HG03565 (cell line): Measurements from ENCODE around the gene STK4.

Experiments
- ATAC-seq: cut with Tn5 transposase; IDR thresholded peaks from one replicate; pipeline ENCODE4 v1.9.1; 2021; ENCODE audit warnings: mild to moderate bottlenecking, moderate library complexity; ENCODE audit not compliant: unreplicated experiment

Gene STK4

DNA sequence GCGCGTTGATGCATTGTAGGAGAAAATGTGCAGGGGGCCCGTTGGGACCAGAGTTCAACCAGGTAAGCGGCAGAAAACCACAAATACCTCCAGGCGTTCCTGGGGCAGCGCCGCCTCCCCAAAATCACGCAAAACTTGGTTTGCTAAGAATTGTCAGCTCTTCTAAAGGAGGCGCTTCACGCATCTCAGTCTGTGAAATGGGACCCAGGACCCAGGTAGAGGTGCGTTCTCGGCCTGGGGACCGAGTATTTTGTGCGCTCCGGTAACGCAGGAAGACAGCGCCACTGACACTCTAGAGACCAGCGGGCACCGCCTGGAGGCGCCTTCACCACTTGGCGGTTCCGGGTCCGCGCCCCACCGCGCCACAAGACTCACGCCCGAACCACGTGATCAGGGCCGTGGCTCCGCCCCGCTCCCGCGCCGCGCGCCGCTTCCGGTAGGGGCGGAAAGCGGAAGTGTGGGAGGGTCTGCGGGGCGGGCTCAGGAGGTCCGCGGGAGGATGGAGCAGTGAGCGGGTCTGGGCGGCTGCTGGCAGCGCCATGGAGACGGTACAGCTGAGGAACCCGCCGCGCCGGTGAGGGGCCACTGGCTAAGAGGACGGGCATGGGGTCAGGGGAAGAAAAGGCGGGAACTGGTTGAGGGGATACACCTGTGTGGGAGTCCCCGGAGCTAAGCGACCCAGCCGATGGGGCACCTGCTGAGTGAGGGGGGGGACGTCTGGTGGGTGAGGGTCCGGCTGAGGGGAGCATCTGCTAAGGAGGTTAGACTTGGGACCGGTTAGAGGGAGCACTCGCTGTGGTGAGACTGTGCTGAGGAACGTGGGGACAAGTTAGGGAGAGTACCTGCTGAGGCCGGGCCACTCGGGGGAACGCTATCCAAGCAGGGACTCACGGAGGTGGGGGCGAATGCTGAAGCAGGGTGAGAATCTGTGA, at the start of gene STK4:
STK4 (plus strand) TSS at position 483 of the 932 bp plus-strand sequence; CDS start at position 540, 57 bp downstream.
- peak; percentile 59 for ATAC-seq

DNA sequence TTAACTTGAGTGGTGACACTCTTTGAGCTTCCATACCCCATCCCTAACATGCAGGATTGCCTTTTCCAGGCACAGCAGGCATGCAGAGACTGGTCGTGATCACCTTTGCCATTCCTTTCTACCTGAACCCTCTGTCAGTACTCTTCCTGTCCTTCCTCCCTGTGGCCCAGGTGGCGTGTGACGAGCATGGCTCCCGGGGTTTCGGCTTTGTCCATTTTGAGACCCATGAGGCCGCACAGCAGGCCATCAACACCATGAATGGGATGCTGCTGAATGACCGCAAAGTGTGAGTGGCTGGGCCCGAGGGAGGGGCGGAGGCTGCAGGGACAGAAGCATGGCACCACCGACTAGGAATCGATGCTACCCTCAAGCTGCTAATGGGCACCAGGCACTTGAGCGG, 49.7 kb upstream of the STK4 start:
- ATAC-seq, result no peak

DNA sequence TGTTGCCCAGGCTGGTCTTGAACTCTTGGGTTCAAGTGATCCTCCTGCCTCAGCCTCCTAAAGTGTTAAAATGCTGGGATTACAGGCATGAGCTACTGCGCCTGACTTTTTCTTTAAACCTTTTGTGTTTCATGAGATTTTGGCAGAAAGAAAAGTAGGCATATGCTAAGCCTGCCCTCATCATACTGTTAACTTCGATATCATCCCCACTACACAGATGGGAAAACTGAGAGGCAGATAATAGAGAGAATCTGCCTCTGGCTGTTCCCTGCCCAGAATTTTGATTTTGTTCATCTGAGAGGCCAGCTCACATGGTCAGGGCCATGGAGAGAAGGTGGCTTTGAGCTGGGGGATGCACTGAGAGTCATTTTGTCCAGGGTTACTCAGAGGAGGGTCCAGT, 48.9 kb upstream of the STK4 start:
- ATAC-seq, result no peak

DNA sequence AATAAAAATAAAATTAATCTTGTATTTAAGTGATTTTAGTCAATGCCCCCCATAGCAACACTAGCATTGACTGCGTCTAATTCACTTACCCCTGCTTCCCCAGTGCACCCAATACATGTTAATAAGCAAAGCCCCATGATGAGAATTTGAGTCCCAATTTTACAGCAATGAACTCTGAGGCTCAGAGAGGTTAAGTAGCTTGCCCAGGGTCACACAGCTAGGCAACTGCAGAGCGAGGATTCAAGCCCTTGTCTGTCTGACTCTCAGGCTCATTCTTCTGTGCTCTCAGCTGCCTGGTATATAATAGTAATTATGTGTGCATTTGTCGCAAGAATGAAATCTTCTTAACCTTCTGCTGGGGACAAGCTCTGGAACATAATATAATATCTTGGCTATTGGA, 48.0 kb upstream of the STK4 start:
- no peak for ATAC-seq

DNA sequence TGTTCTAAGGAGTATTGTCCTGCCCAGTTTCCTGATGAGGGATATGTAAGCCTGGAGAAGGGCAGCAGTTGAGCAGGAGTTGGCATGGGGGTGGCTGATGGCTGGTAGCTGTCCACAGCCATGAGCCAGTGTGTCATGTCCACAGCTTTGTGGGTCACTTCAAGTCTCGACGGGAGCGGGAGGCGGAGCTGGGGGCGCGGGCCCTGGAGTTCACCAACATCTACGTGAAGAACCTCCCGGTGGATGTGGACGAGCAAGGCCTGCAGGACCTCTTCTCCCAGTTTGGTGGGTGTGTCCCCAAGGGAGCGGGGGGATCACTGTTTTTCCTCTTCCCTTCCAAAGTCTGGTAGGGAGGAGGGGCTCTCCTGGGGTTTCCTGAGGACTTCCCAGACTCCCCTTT, 47.6 kb upstream of the STK4 start:
- no peak for ATAC-seq

DNA sequence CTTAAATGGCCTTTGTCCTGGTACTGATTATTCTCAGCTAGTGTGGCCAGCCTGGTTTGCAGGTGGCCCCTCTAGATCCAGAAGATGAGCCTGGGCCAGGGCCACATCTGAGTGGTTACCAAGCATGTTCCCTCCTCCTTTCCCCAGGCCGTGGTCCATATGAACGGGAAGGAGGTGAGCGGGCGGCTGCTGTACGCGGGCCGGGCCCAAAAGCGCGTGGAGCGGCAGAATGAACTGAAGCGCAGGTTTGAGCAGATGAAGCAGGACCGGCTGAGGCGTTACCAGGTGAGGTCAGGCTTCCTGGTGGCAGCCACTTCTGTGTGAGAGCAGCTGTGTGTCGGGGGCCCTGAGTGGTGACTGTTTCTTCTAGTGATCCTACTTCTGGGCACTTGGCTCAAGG, 44.9 kb upstream of the STK4 start:
- ATAC-seq, result no peak

DNA sequence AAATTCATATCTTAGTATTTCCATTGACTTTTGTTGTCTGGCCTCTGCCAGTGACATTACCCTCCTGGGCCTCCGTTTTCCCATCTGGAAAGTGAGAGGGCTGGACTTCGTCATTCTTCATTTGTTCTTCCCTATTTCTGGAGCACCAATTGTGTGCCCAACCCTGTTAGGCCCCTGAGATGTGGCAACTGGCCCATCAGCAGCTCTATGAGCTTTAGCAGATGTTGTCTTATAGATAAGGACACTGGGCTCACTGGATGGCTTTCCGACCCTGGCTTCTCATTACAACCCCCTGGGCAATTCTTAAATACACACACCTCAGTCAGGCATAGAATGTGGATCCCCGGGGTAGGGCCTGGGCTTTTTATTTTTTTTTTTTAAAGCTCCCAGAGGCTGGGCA, 41.8 kb upstream of the STK4 start:
- ATAC-seq, result no peak

DNA sequence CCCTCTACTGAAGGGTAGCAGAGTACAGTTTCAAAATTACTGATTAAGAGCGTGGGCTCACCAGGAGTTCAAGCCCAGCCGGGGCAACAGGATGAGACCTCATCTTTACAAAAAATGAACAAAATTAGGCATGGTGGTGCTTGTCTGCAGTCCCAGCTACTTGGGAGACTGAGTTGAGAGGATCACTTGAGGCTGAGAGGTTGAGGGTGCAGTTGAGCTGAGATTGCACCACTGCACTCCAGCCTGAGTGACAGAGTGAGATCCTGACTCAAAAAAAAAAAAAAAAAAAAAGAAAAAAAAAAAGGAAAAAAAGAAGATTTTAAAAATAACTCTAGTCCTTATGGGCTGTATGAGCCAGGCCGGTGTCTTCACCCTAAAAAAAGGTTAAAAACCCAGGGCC, 37.7 kb upstream of the STK4 start:
- no peak for ATAC-seq

DNA sequence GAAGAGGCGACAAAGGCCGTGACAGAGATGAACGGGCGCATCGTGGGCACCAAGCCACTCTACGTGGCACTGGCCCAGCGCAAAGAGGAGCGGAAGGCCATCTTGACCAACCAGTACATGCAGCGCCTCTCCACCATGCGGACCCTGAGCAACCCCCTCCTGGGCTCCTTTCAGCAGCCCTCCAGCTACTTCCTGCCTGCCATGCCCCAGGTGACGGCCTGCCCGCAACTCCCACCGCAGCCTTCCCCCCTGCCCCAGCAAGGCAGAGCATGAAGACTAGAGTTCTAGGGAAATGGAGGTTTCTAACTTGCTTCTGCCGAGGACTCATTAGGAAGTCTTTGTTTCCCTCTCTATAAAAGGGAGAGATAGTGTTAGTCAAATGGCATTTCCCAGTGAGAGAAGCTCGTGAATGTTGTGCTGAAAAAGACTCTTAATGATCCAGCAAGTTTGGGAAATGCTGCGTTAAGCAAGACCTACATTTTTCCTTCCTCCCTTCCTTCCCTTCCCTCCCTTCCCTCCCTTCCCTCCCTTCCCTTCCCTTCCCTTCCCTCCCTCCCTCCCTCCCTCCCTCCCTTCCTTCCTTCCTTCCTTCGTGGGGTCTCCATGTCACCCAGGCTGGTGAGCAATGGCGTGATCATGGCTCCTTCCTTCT, 35.7 kb upstream of the STK4 start:
- ATAC-seq, result no peak

DNA sequence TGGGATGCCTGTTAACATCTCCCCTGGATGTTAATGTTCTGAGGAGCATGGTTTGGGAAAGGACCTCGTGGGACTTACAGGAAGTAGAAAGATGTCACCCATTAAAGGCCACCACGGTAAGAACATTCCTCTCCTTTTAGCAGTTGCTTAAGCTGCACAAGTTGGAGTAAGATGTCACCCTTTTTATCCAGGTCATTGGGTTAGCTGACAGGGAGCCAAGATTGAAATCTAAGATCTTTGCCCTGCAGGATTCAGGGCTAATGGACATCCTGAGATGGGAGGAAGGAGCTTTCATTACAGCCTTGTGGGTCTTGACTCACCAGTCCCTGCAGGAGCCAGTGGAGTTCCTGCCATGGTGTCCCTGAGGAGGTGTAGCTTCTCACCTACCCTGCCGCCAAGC, 34.4 kb upstream of the STK4 start:
- no peak for ATAC-seq

DNA sequence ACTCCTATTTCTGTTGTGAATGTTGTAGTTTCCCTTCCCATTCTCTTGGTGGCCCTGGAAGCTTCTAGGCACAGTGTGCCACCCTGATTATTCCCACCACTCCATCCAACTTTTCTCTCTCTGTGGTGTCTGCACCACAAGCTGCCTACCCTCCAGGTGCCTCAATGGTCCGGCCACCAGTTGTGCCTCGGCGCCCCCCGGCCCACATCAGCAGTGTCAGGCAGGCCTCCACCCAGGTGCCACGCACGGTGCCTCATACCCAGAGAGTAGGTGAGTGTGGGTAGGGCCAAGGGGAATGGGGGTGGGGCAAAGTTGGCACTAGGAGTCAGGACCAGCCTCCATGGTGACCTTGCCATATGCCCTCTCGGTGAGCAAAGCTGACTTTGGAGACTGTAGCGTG, 33.4 kb upstream of the STK4 start:
- ATAC-seq, result no peak

DNA sequence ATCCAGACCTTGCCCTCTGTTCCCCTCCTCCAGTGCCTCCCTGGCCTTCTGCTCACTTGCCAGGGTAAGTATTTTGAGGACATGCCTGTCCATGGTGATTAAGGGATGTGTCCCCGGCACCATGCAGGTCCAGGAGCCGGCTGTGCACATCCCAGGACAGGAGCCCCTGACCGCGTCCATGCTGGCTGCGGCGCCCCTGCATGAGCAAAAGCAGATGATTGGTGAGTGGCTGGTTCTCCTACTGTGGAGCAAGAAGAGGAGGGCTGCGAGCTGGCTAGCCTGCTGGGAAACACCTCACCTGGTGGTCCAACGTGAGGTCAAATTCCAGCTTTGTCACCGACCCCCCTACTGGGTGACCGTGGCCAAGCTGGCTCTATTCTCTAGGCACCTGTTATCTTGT, 29.8 kb upstream of the STK4 start:
- ATAC-seq, result no peak

DNA sequence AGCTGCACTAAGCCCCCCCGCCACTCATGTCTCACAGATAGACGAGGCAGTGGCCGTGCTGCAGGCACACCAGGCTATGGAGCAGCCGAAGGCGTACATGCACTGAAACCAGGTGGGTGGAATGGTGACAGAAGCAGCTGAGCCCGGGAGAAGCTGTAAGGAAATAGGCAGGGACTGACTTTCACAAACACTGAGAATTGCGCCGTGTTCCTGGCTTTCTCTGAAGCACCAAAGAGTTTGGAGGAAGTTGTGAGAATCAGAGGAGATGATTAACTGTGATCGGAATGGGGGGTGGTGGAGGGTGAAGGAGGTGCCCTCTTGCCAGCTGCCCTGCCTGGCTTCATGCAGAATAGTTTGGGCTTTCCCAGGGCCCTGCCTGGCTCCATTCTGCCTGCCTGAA, 27.7 kb upstream of the STK4 start:
- no peak for ATAC-seq

DNA sequence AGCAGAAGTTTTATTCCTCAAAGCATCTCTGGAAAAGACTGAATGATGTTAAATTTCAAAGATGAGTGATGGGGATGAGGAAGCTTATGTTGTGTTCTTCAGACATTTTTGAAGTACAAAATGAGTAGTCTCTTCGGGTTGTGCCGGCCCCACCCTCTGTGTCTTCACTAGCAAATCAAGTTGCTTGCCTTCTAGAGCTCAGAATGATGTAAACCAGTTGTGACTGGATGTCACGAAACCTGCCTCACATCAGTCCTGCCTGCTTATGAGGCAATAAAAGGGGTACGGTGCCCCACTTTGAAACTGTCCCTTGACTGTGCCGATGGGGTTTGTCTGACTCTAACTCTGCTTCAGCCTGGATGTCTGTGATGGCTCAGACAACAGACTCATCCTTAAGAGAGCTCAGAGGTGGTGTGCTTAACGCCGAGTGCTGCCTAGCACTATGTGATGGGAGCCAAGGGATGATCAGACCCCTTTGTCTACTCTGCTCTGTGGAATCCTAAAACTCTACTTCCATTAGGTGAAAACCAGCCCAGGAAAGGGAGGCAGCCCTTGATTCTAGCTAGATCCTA, 25.1 kb upstream of the STK4 start:
- no peak for ATAC-seq

DNA sequence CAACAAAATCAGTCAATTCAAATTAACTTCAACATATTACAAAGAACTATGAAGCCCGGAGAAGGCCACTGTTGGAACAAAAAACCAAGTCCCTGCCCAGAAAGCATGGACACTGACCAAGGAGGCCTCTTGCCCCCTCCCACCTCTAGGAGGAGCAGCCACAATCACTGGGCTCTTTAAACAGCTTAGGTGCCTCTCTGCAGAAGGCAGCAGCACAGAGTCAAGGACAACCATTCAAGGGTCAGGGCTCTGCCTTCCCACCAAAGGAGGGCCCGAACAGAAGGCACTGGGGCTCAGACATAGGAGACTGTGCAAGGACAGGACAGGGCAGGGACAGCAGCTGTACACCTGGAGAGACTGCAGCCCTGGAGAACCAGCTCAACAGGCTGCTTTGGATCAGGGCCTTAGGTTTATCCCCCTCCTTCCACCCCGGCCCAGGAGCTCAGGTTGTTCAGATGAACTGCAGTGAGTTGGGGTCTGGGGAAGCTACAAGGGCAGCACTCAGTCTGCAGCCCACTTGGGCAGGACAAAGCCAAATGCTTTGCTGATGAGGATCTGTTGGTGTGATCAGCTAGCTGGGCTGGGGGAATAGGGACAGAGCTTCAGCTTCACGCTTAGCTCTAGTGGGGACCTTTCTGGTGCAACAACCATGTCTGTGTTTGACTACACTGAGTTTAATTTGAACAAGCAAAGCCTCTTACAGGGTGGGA, 23.9 kb upstream of the STK4 start:
- no peak for ATAC-seq

DNA sequence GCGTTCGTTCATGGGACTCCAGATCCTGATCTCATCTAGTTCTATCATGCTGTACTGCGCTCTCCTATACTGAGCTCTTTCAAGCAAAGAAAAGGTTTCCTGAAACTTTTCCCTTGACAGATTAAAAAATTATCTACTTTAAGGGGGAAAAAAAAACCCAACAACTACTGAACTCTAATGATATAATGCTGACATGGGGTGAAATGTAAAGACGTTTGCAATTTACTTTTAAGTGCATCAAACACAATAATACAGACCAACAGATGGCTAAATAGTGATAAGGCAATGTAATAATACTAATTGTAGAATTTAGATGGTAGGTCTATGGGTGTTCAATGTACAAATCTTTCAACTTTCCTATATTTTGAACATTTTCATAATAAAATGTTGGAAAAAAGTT, 22.5 kb upstream of the STK4 start:
- no peak for ATAC-seq

DNA sequence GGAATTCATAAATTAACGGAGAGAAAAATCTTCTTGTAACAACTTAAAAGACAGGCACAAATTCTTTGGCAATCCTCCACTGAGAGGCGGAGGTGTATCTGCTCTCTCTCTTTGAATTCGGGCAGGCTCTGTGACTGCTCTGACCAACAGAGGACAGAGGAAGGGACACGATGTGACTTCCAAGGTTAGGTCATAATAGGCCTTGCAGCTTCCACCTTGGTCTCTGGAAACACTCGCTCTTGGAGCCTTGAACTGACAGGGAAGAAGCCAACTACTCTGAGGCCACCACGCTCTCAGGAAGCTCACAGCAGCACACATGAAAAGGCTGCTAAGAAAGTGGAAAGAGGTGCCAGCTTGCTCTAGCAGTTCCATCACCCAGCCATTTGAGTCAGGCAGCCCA, 21.1 kb upstream of the STK4 start:
- ATAC-seq, result no peak

DNA sequence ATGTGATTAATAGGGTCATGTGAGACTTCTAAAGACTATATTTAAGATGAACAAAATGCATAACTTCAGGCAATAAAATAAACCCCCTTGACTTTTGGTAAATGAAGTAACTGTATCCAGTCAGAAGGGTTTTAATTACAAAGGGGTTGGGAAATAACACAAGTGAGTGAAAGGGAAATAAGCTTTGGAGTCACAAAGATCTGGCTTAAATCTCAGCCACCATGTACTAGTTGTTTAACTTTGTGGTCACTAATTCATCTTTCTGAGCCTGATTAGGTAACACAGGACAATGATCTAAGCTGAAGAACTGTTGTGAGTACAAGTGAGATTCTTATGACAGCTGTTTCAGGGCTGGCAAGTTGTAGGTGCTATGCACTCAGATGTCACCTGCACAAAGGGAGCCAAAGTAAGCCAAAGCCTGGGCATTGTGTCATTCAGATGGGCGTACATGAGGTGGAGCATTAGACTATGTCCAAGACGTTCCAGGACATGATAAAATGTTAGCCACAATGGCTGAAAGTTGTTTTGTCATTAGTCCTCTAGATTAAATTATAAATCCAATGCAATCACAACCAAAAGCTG, 19.9 kb upstream of the STK4 start:
- ATAC-seq, result no peak

DNA sequence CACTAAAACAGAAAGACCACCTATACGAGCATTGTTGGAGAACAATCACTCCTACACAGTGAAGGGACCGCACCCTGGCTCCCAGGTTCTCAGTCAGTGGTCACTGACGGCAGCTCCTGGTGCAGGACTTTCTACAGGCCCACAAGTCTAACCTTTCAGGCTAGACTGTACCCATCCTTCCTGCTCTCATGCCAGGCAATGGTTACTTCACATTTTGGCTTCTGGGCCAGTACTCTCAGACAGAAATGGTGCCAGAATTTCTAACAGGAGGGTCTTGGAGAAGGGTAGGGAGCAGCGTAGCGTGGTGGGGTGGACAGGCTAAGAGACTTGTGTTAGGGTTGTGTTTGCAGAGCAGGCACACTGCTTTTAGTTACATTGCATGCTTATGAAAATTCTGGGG, 18.2 kb upstream of the STK4 start:
- ATAC-seq, result no peak

DNA sequence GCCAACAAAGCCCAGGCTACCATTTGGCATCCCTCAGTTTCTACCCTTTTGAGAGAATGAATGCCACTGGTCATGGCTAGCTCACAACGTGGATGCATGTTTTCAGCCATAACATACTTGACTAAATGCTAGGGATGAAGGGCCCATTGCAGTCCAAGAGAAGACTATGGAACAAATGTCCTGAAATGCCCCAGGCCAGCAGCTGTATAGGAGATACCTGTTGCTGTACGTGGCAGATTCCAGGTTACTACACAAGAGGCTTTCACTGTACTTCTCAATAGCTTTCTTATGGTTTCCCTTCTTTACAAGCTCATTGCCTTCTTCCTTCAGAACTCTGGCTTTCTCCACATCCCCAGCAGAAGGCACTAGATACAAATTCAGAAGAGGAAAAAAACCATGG, 17.8 kb upstream of the STK4 start:
- no peak for ATAC-seq

DNA sequence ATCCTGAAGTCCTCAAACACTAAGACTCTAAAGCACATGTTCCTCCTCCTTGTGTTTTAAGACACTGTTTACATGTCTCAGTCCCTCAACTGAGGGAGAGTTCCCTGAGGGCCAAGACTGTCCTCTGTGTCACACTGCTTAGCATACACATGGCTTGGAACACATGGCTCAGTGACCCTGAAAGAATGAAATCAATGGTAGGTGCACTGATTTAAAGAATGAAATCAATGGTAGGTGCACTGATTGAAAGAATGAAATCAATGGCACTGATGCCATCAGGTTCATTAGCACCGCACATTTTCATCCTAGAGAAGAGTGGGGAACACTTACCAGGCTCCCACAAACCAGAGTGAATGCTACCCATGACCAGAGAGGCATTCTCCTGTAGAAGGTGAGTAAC, 15.9 kb upstream of the STK4 start:
- ATAC-seq, result no peak
